ENCODE measurements around the gene MACROD2.

Gene MACROD2

GRCh38 chr20:15265581-15266309 lies 1270.4 kb downstream of the MACROD2 start:
- DNase-seq (ENCODE audit: low read depth in 2 of 2), result no peak

- no peak for DNase-seq (ENCODE audit: low read depth in 2 of 2)
Measured at GRCh38 chr20:15267935-15268334, 1272.6 kb downstream of the MACROD2 start.

- DNase-seq (ENCODE audit: low read depth in 2 of 2), result no peak
Measured at GRCh38 chr20:15278041-15278440, 1282.7 kb downstream of the MACROD2 start.

GRCh38 chr20:15287329-15287728 lies 1292.0 kb downstream of the MACROD2 start:
- DNase-seq (ENCODE audit: low read depth in 2 of 2), result no peak

GRCh38 chr20:15288106-15288505 lies 1292.8 kb downstream of the MACROD2 start:
- no peak for DNase-seq (ENCODE audit: low read depth in 2 of 2)

GRCh38 chr20:15289337-15289736 lies 1294.0 kb downstream of the MACROD2 start:
- DNase-seq (ENCODE audit: low read depth in 2 of 2), result no peak

- no peak for DNase-seq (ENCODE audit: low read depth in 2 of 2)
Measured at GRCh38 chr20:15292405-15292804, 1297.1 kb downstream of the MACROD2 start.

GRCh38 chr20:15296422-15296821 lies 1301.1 kb downstream of the MACROD2 start:
- no peak for DNase-seq (ENCODE audit: low read depth in 2 of 2)

- no peak for DNase-seq (ENCODE audit: low read depth in 2 of 2)
Measured at GRCh38 chr20:15297059-15297875, 1302.0 kb downstream of the MACROD2 start.

- no peak for DNase-seq (ENCODE audit: low read depth in 2 of 2)
Measured at GRCh38 chr20:15302075-15302474, 1306.8 kb downstream of the MACROD2 start.

- DNase-seq (ENCODE audit: low read depth in 2 of 2), result no peak
Measured at GRCh38 chr20:15310361-15310760, 1315.0 kb downstream of the MACROD2 start.

GRCh38 chr20:15316556-15316955 lies 1321.2 kb downstream of the MACROD2 start:
- DNase-seq (ENCODE audit: low read depth in 2 of 2), result no peak

- DNase-seq (ENCODE audit: low read depth in 2 of 2), result no peak
Measured at GRCh38 chr20:15317546-15318232, 1322.4 kb downstream of the MACROD2 start.

- no peak for DNase-seq (ENCODE audit: low read depth in 2 of 2)
Measured at GRCh38 chr20:15318682-15319081, 1323.4 kb downstream of the MACROD2 start.

GRCh38 chr20:15319439-15319838 lies 1324.1 kb downstream of the MACROD2 start:
- no peak for DNase-seq (ENCODE audit: low read depth in 2 of 2)

GRCh38 chr20:15320941-15321340 lies 1325.6 kb downstream of the MACROD2 start:
- DNase-seq (ENCODE audit: low read depth in 2 of 2), result no peak

- no peak for DNase-seq (ENCODE audit: low read depth in 2 of 2)
Measured at GRCh38 chr20:15327123-15327522, 1331.8 kb downstream of the MACROD2 start.

- DNase-seq (ENCODE audit: low read depth in 2 of 2), result no peak
Measured at GRCh38 chr20:15328084-15328483, 1332.8 kb downstream of the MACROD2 start.

- DNase-seq (ENCODE audit: low read depth in 2 of 2), result no peak
Measured at GRCh38 chr20:15332711-15333160, 1337.4 kb downstream of the MACROD2 start.

GRCh38 chr20:15333170-15333569 lies 1337.9 kb downstream of the MACROD2 start:
- DNase-seq (ENCODE audit: low read depth in 2 of 2), result no peak

GRCh38 chr20:15336011-15336410 lies 1340.7 kb downstream of the MACROD2 start:
- DNase-seq (ENCODE audit: low read depth in 2 of 2), result no peak

GRCh38 chr20:15336536-15336935 lies 1341.2 kb downstream of the MACROD2 start:
- DNase-seq (ENCODE audit: low read depth in 2 of 2), result no peak
